ENCODE measurements around the gene TPO.
"Not testable (repeated sequence)": the region's sequence is repeated elsewhere in the genome, so short reads cannot be mapped to it uniquely, and the experiment has no call there.

Gene TPO

DNA sequence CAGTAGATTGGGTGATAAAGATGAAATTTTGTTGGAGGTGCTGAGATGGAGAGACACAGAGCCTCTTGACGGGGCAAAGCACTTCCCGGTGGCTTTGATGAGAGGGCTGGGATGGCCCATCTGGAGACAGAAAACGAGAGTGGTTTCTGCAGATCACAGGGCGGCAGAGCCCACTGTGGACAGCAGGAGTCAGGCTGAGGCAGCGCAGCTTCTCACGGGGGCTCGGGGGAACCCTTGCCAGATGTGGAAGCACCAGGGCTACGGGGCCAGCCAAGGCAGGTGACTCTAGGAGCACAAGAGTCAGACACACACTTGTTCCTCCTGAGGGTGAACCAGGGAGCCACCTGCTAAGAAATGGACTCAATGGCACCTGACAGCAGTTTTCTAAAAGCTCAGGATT is 78.5 kb downstream of the TPO start:
- Histone ChIP-seq H3K9me3 (ENCODE audit: control insufficient read depth, low read length) (no peaks in the 10 kb centered on the region), H3K27me3 (ENCODE audit: control insufficient read depth, insufficient read depth, low read length) (no peaks in the 10 kb centered on the region), H3K4me3 (ENCODE audit: low read length) (no peak overlapping the region), H3K9ac (ENCODE audit: low read length) (no peak overlapping the region), H3K4me1 (ENCODE audit: control insufficient read depth, insufficient read depth, low read length) (no peaks in the 10 kb centered on the region), H3K36me3 (ENCODE audit: control insufficient read depth, insufficient read depth, low read length) (no peaks in the 10 kb centered on the region)

DNA sequence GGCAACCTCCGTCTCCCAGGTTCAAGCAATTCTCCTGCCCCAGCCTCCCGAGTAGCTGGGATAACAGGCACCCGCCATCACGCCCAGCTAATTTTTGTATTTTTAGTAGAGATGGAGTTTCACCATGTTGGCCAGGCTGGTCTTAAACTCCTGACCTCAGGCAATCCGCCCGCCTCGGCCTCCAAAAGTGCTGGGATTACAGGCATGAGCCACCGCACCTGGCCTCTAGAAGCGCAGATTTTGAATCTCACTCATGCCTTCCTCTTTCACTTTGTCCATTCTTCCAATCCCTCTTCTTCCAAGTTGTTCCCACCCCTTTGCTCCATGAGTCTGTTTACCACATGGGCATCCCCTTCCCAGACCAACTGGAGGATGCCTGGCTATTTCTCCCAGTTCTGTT is 79.0 kb downstream of the TPO start:
- not testable (repeated sequence) for H3K4me1 ChIP-seq (ENCODE audit: control insufficient read depth, insufficient read depth, low read length); H3K36me3 ChIP-seq (ENCODE audit: control insufficient read depth, insufficient read depth, low read length); H3K9ac ChIP-seq (ENCODE audit: low read length); H3K27me3 ChIP-seq (ENCODE audit: control insufficient read depth, insufficient read depth, low read length); H3K4me3 ChIP-seq (ENCODE audit: low read length); H3K9me3 ChIP-seq (ENCODE audit: control insufficient read depth, low read length)

DNA sequence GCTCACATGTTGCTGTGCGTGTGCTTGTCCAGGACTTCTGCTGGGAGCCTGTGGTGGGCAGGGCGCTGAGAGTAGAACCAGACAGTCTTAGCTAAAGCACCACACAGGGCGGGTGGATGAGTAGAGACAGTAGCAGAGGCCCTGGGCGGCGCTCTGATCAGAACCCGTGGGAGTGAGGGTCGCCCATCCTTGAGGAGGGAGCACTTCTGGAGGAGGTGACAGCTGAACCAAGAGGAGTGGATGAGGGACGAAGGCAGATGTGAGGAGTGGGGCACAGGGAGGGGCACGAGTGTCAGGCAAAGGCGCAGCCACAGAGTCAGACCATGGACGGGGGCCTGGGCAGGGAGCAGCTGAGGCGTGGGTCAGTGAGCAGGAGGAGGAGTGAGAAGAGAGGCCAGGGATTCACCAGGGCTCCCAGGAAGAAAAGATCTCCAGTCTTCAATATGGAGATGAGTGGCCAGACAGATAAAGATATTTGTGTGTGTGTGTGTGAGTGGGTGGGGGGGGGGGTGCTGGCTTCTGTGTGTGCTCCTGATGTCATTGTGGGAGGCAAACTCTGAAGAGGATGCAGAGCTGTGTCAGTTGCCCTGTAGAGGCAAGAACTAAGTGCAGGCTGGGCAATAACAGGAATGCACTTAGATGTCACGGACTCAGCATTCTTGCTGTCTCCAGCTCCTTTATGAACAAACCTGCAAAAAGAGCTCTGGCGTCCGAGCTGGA is 79.6 kb downstream of the TPO start:
- no peak overlapping the region for H3K9ac ChIP-seq (ENCODE audit: low read length)
- no peaks in the 10 kb centered on the region for H3K9me3 ChIP-seq (ENCODE audit: control insufficient read depth, low read length)

DNA sequence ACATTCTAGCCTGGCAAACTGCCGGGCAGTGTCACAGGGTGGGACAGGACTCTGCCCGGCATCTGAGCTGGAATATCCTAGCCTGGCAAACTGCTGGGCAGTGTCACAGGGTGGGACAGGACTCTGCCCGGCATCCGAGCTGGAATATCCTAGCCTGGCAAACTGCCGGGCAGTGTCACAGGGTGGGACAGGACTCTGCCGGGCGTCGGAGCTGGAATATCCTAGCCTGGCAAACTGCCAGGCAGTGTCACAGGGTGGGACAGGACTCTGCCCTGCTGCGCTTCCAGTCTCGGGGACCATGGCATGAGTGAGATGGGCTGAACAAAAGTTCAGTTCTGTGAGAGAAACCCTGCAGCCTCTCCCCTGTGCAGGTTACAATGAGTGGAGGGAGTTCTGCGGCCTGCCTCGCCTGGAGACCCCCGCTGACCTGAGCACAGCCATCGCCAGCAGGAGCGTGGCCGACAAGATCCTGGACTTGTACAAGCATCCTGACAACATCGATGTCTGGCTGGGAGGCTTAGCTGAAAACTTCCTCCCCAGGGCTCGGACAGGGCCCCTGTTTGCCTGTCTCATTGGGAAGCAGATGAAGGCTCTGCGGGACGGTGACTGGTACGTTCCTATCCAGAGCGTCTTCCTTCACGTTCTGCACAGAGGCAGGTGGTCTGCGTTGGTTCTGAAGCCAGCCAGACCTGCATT is 80.3 kb downstream of the TPO start:
- no peaks in the 10 kb centered on the region for H3K27me3 ChIP-seq (ENCODE audit: control insufficient read depth, insufficient read depth, low read length)
- H3K4me3 ChIP-seq (ENCODE audit: low read length) = no peak overlapping the region
- H3K9ac ChIP-seq (ENCODE audit: low read length) = no peak overlapping the region
- no peaks in the 10 kb centered on the region for H3K36me3 ChIP-seq (ENCODE audit: control insufficient read depth, insufficient read depth, low read length)
- H3K4me1 ChIP-seq (ENCODE audit: control insufficient read depth, insufficient read depth, low read length) = no peaks in the 10 kb centered on the region
- no peaks in the 10 kb centered on the region for H3K9me3 ChIP-seq (ENCODE audit: control insufficient read depth, low read length)

More for the DNA sequence above, 79.6 kb downstream of the TPO start:
- Histone ChIP-seq H3K4me3 (ENCODE audit: low read length) (no peak overlapping the region), H3K27me3 (ENCODE audit: control insufficient read depth, insufficient read depth, low read length) (no peaks in the 10 kb centered on the region), H3K36me3 (ENCODE audit: control insufficient read depth, insufficient read depth, low read length) (no peaks in the 10 kb centered on the region), H3K4me1 (ENCODE audit: control insufficient read depth, insufficient read depth, low read length) (no peaks in the 10 kb centered on the region)

DNA sequence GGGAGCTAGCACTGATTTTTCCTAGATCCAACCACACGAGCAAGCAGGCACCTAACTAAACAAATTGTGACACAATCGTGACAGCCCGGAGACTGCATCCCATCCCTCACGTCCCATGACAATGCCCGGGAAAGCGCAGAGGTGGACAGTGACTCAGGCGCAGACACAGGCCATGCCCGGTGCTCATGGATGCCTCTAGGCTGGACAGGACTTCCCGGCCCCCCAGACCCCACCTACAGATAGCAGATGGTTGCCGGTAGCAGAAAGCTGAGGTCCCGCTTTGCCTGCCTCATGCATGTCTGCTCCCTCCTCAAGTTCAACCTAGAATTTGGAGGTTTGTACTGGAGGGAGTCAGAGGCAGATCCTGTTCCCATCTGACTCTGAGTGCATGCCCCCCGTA is 81.0 kb downstream of the TPO start:
- Histone ChIP-seq H3K9me3 (ENCODE audit: control insufficient read depth, low read length) (no peaks in the 10 kb centered on the region), H3K4me3 (ENCODE audit: low read length) (no peak overlapping the region), H3K4me1 (ENCODE audit: control insufficient read depth, insufficient read depth, low read length) (no peaks in the 10 kb centered on the region), H3K27me3 (ENCODE audit: control insufficient read depth, insufficient read depth, low read length) (no peaks in the 10 kb centered on the region), H3K9ac (ENCODE audit: low read length) (no peak overlapping the region), H3K36me3 (ENCODE audit: control insufficient read depth, insufficient read depth, low read length) (no peaks in the 10 kb centered on the region)

DNA sequence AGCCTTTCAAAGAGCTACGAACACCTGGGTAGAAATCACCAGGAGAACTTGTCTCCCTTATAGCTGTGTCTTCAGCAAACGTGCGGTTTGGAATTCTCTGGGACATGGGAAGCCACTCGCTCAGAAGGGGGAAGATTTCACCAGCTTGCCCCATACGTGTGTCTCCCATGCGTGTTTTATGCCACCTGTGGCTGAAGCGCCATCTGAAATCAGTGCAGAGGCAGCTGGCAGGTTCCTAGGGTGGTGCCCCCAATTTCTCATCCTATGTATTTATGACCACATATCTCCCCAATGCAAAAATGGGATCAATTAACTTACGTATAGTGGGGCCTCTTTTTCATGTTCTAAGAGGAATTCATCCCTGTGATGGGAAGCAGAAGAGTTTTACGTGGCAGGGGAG is 81.6 kb downstream of the TPO start:
- Histone ChIP-seq H3K27me3 (ENCODE audit: control insufficient read depth, insufficient read depth, low read length) (no peaks in the 10 kb centered on the region), H3K4me1 (ENCODE audit: control insufficient read depth, insufficient read depth, low read length) (no peaks in the 10 kb centered on the region)

DNA sequence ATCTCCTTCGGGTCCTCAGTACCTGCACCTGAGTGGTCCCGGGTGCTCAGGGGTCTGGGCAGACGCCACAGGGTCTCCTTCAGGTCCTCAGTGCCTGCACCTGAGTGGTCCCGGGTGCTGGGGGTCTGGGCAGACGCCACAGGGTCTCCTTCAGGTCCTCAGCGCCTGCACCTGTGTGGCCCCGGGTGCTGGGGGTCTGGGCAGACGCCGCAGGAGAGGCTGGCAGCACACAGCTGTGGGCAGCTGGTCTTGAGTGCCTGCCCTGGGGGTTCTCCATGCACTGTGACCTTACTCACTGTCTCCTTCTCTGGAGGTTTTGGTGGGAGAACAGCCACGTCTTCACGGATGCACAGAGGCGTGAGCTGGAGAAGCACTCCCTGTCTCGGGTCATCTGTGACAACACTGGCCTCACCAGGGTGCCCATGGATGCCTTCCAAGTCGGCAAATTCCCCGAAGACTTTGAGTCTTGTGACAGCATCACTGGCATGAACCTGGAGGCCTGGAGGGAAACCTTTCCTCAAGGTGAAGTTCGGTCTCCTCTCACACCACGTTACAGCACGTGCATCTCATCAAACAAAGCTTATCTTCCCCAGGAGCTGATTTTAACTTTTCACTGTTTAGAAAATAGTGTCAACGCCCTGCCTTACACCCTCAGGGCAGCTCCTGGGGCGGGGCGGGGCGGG is 82.6 kb downstream of the TPO start:
- Histone ChIP-seq H3K36me3 (ENCODE audit: control insufficient read depth, insufficient read depth, low read length) (no peaks in the 10 kb centered on the region), H3K27me3 (ENCODE audit: control insufficient read depth, insufficient read depth, low read length) (no peaks in the 10 kb centered on the region), H3K9me3 (ENCODE audit: control insufficient read depth, low read length) (no peaks in the 10 kb centered on the region), H3K4me3 (ENCODE audit: low read length) (no peak overlapping the region), H3K4me1 (ENCODE audit: control insufficient read depth, insufficient read depth, low read length) (no peaks in the 10 kb centered on the region), H3K9ac (ENCODE audit: low read length) (no peak overlapping the region)

More for the DNA sequence above, 81.6 kb downstream of the TPO start:
- no peak overlapping the region for H3K9ac ChIP-seq (ENCODE audit: low read length)
- no peak overlapping the region for H3K4me3 ChIP-seq (ENCODE audit: low read length)
- H3K36me3 ChIP-seq (ENCODE audit: control insufficient read depth, insufficient read depth, low read length) = no peaks in the 10 kb centered on the region
- no peaks in the 10 kb centered on the region for H3K9me3 ChIP-seq (ENCODE audit: control insufficient read depth, low read length)

DNA sequence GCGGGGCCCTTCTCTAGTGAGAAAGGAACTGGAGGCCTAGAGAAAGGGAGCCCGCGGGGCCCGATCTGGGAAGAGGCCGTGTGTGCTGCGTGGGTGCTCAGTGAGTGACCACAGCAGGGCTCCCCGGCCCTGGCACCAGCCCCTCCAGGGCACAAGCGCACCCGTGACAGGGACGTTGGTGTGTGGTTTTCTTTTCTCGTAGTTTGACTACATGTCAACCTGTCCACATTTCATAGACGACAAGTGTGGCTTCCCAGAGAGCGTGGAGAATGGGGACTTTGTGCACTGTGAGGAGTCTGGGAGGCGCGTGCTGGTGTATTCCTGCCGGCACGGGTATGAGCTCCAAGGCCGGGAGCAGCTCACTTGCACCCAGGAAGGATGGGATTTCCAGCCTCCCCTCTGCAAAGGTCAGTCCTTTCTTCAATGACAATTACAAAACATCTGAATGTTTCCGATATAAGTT is 83.1 kb downstream of the TPO start:
- Histone ChIP-seq H3K4me3 (ENCODE audit: low read length) (no peak overlapping the region), H3K27me3 (ENCODE audit: control insufficient read depth, insufficient read depth, low read length) (no peaks in the 10 kb centered on the region), H3K36me3 (ENCODE audit: control insufficient read depth, insufficient read depth, low read length) (no peaks in the 10 kb centered on the region), H3K9ac (ENCODE audit: low read length) (no peak overlapping the region), H3K9me3 (ENCODE audit: control insufficient read depth, low read length) (no peaks in the 10 kb centered on the region), H3K4me1 (ENCODE audit: control insufficient read depth, insufficient read depth, low read length) (no peaks in the 10 kb centered on the region)

DNA sequence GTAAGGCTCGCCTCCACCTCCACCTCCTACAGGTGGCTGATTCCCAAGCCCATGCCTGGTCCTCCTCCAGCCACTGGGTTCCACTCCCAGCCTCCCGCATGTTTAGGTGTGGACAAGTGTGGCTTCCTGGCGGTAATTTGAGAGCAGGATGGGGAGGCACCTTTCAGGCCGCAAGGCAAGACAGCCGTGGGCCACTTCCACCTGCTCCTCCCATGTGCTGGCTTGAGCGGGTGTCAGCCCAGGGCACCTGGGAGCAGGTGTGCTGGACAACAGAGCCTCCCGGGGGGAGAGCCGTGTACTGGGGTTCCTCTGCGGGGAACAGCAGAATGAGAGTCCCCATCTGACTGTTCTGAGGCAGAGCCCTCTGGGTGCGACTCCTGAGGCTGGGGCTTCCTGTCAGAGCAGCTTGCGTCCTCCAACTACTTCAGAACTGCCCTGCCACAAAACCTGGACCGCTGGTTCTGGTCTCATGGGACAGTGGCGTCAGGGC is 83.9 kb downstream of the TPO start:
- Histone ChIP-seq H3K9ac (ENCODE audit: low read length) (no peak overlapping the region), H3K4me3 (ENCODE audit: low read length) (no peak overlapping the region), H3K27me3 (ENCODE audit: control insufficient read depth, insufficient read depth, low read length) (no peaks in the 10 kb centered on the region), H3K4me1 (ENCODE audit: control insufficient read depth, insufficient read depth, low read length) (no peaks in the 10 kb centered on the region), H3K36me3 (ENCODE audit: control insufficient read depth, insufficient read depth, low read length) (no peaks in the 10 kb centered on the region), H3K9me3 (ENCODE audit: control insufficient read depth, low read length) (no peaks in the 10 kb centered on the region)

DNA sequence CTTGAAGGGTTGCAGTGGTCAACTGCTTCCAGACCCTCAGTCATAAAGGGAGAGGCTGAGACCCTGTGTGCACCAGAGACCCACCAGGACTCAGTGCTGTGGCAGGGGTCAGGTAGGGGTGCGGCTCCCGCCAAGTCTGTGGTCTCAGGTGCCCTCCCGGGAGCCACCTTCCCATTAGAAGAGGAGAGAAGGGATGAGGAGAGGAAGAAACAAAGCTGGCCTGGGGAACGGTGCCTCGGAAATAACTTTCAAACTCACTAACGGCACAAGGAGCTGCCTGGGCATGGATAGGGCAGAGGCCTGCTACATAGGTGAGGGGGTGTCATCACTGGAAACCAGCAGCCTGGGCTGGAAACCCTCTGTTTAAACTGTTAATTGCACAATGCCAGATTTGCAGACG is 84.9 kb downstream of the TPO start:
- Histone ChIP-seq H3K9me3 (ENCODE audit: control insufficient read depth, low read length) (no peaks in the 10 kb centered on the region), H3K4me1 (ENCODE audit: control insufficient read depth, insufficient read depth, low read length) (no peaks in the 10 kb centered on the region), H3K9ac (ENCODE audit: low read length) (no peak overlapping the region), H3K27me3 (ENCODE audit: control insufficient read depth, insufficient read depth, low read length) (no peaks in the 10 kb centered on the region), H3K4me3 (ENCODE audit: low read length) (no peak overlapping the region), H3K36me3 (ENCODE audit: control insufficient read depth, insufficient read depth, low read length) (no peaks in the 10 kb centered on the region)

DNA sequence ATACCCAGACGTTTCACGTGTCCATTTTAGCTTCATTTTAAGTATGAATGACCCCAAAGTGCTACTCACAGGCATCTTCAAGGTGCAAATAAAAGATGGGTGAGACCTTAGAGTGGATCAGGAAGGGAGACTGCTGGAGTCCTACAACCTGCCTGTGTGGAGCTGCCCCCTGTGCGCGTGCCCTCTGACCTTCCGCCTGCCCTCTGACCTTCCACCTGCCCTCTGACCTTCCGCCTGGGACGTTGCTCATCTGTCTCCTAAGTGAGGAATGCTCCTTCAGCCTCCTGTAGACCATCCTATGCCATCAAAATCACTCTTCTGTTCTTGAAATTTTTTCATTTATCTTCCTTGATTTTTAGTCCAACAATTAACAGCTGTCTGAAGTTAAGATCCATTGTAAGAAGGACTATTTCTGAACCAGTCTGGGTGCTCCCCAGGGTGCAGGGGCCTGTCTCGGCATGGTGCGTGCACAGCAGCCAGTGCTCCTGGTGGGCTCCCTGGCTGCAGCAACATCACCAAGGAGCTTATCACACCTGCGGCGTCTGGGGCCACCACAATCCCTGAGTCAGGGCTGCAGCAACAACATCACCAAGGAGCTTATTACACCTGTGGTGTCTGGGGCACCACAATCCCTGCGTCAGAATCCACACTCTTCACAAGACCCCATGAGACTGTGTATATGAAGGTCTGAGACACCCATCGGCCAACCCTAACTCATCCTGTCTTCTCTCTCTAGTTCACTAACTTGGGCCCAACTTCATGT is 86.0 kb downstream of the TPO start:
- H3K9ac ChIP-seq (ENCODE audit: low read length) = no peak overlapping the region
- no peak overlapping the region for H3K4me3 ChIP-seq (ENCODE audit: low read length)
- no peaks in the 10 kb centered on the region for H3K9me3 ChIP-seq (ENCODE audit: control insufficient read depth, low read length)
- no peaks in the 10 kb centered on the region for H3K4me1 ChIP-seq (ENCODE audit: control insufficient read depth, insufficient read depth, low read length)
- no peaks in the 10 kb centered on the region for H3K36me3 ChIP-seq (ENCODE audit: control insufficient read depth, insufficient read depth, low read length)
- H3K27me3 ChIP-seq (ENCODE audit: control insufficient read depth, insufficient read depth, low read length) = no peaks in the 10 kb centered on the region
